Measurements from ENCODE around the gene UQCRC1.

The UQCRC1 gene

GRCh38 chr3:48630407-48630806 is 21.0 kb upstream of the UQCRC1 start:
- no peak for TF ChIP-seq ZNF184 (tag by site-specific recombination; IDR thresholded peaks at IDR 0.05)
- TF ChIP-seq ZIC2 (tag by site-specific recombination; IDR thresholded peaks at IDR 0.05), result no peak
- TF ChIP-seq ZNF747 (tag by site-specific recombination; IDR thresholded peaks at IDR 0.05), result no peak
- no peak for TF ChIP-seq ZNF140 (tag by site-specific recombination; IDR thresholded peaks at IDR 0.05)
- TF ChIP-seq PRDM1 (tag by site-specific recombination; IDR thresholded peaks at IDR 0.05), result no peak
- TF ChIP-seq ZNF341 (tag by site-specific recombination; IDR thresholded peaks at IDR 0.05; ENCODE audit: low read depth), result no peak
- TF ChIP-seq GFI1B (tag by site-specific recombination; IDR thresholded peaks at IDR 0.05), result no peak
- no peak for TF ChIP-seq ZBTB44 (tag by site-specific recombination; IDR thresholded peaks at IDR 0.05)
- TF ChIP-seq ZNF169 (tag by site-specific recombination; IDR thresholded peaks at IDR 0.05), result no peak
- TF ChIP-seq ZNF138 (tag by site-specific recombination; IDR thresholded peaks at IDR 0.05; ENCODE audit: borderline replicate concordance), result no peak
- TF ChIP-seq, protein P1, sequence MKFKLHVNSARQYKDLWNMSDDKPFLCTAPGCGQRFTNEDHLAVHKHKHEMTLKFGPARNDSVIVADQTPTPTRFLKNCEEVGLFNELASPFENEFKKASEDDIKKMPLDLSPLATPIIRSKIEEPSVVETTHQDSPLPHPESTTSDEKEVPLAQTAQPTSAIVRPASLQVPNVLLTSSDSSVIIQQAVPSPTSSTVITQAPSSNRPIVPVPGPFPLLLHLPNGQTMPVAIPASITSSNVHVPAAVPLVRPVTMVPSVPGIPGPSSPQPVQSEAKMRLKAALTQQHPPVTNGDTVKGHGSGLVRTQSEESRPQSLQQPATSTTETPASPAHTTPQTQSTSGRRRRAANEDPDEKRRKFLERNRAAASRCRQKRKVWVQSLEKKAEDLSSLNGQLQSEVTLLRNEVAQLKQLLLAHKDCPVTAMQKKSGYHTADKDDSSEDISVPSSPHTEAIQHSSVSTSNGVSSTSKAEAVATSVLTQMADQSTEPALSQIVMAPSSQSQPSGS (tag by site-specific recombination; IDR thresholded peaks at IDR 0.05; ENCODE audit: low read depth), result no peak
- ChIA-PET POLR2A (no interaction called here), CTCF (no interaction called here)
- Histone ChIP-seq H3K4me1 (ENCODE audit: control insufficient read depth, insufficient read depth, low read length) (no peaks in the 10 kb centered on the region), H3K27ac (ENCODE audit: extremely low read depth, low read depth, low read length) (no peak overlapping the region), H3K9me3 (ENCODE audit: control insufficient read depth, insufficient read depth, low read depth, low read length) (no peaks in the 10 kb centered on the region), H3K36me3 (ENCODE audit: control insufficient read depth in 2 of 2, insufficient read depth in 1 of 2, low read length in 2 of 2) (peaks cover 0 to 85% of the 10 kb centered on the region in 2 experiments; a peak in 1 of 3 replicates), H3K4me3 (ENCODE audit: low read depth, low read length) (no peak overlapping the region)

DNA sequence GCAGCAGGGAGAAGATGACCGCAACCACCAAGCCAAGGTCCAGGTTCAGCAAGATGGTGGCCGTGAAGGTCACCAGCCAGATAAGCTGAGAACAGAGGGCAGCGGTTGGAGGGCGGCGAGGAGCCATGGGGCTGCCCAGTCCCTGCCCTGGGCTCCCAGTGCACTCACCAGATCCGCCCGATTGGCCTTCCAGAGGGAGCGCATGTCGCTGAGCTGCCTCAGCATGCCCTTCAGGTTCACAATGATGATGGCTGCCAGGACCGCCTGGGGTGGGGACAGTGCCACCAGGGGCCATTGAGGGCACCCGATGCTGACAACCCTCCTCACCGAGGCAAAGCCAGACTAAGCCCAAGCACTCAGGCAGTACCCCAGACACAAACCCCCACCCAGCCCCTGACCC is 20.4 kb upstream of the UQCRC1 start:
- TF ChIP-seq ZNF133 (tag by site-specific recombination; IDR thresholded peaks at IDR 0.05), result no peak
- TF ChIP-seq, protein P2, sequence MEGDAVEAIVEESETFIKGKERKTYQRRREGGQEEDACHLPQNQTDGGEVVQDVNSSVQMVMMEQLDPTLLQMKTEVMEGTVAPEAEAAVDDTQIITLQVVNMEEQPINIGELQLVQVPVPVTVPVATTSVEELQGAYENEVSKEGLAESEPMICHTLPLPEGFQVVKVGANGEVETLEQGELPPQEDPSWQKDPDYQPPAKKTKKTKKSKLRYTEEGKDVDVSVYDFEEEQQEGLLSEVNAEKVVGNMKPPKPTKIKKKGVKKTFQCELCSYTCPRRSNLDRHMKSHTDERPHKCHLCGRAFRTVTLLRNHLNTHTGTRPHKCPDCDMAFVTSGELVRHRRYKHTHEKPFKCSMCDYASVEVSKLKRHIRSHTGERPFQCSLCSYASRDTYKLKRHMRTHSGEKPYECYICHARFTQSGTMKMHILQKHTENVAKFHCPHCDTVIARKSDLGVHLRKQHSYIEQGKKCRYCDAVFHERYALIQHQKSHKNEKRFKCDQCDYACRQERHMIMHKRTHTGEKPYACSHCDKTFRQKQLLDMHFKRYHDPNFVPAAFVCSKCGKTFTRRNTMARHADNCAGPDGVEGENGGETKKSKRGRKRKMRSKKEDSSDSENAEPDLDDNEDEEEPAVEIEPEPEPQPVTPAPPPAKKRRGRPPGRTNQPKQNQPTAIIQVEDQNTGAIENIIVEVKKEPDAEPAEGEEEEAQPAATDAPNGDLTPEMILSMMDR (tag by site-specific recombination; IDR thresholded peaks at IDR 0.05), result no peak
- TF ChIP-seq ZBTB44 (tag by site-specific recombination; IDR thresholded peaks at IDR 0.05), result no peak
- no peak for TF ChIP-seq ZNF777 (tag by site-specific recombination; IDR thresholded peaks at IDR 0.05; ENCODE audit: borderline replicate concordance)
- TF ChIP-seq ZFHX2 (tag by site-specific recombination; conservative IDR thresholded peaks at IDR 0.05), result no peak
- TF ChIP-seq ZNF473 (tag by site-specific recombination; IDR thresholded peaks at IDR 0.05), result no peak
- no peak for TF ChIP-seq ZNF704 (tag by site-specific recombination; IDR thresholded peaks at IDR 0.05)
- TF ChIP-seq WT1 (tag by site-specific recombination; IDR thresholded peaks at IDR 0.05), result no peak
- TF ChIP-seq ZFP41 (tag by site-specific recombination; IDR thresholded peaks at IDR 0.05; ENCODE audit: borderline replicate concordance), result no peak
- TF ChIP-seq ZBTB11 (tag by site-specific recombination; conservative IDR thresholded peaks at IDR 0.05; ENCODE audit: low read depth), result no peak
- TF ChIP-seq ZNF341 (tag by site-specific recombination; IDR thresholded peaks at IDR 0.05; ENCODE audit: low read depth), result no peak
- TF ChIP-seq, protein P3, sequence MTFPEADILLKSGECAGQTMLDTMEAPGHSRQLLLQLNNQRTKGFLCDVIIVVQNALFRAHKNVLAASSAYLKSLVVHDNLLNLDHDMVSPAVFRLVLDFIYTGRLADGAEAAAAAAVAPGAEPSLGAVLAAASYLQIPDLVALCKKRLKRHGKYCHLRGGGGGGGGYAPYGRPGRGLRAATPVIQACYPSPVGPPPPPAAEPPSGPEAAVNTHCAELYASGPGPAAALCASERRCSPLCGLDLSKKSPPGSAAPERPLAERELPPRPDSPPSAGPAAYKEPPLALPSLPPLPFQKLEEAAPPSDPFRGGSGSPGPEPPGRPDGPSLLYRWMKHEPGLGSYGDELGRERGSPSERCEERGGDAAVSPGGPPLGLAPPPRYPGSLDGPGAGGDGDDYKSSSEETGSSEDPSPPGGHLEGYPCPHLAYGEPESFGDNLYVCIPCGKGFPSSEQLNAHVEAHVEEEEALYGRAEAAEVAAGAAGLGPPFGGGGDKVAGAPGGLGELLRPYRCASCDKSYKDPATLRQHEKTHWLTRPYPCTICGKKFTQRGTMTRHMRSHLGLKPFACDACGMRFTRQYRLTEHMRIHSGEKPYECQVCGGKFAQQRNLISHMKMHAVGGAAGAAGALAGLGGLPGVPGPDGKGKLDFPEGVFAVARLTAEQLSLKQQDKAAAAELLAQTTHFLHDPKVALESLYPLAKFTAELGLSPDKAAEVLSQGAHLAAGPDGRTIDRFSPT (tag by site-specific recombination; IDR thresholded peaks at IDR 0.05), result no peak
- no peak for TF ChIP-seq ZNF549 (tag by site-specific recombination; IDR thresholded peaks at IDR 0.05)

More for the DNA sequence above, 20.4 kb upstream of the UQCRC1 start:
- CTCF ChIA-PET, result no interaction called here
- Histone ChIP-seq H3K27ac (ENCODE audit: extremely low read depth, low read depth, low read length) (no peak overlapping the region), H3K36me3 (ENCODE audit: control insufficient read depth in 2 of 2, insufficient read depth in 1 of 2, low read length in 2 of 2) (peaks cover 0 to 91% of the 10 kb centered on the region in 2 experiments; a peak in 1 of 3 replicates), H3K9me3 (ENCODE audit: control insufficient read depth, insufficient read depth, low read depth, low read length) (no peaks in the 10 kb centered on the region), H3K4me3 (ENCODE audit: low read depth, low read length) (no peak overlapping the region), H3K4me1 (ENCODE audit: control insufficient read depth, insufficient read depth, low read length) (no peaks in the 10 kb centered on the region)
- POLR2A ChIA-PET, result no interaction called here
